Activated CD8-positive, alpha-beta memory T cell treated with anti-CD3 and anti-CD28 coated beads, Interleukin-2, amount 50 U/mL, for 1 hour (primary cell): ENCODE measurements around the gene HNF1A.

Experiments used
- DNase-seq: peaks from one replicate; pipeline ENCODE4 v3.0.0-alpha.2; 2020; ENCODE audit errors: extremely low read depth

The HNF1A gene

GRCh38 chr12:120959111-120959878, 19.0 kb upstream of the HNF1A start:
- no peak for DNase-seq

- no peak for DNase-seq
These were observed 17.7 kb upstream of the HNF1A start for GRCh38 chr12:120960657-120961056.

- no peak for DNase-seq
These were observed 16.5 kb upstream of the HNF1A start for GRCh38 chr12:120961604-120962531.

GRCh38 chr12:120962532-120963020, 15.8 kb upstream of the HNF1A start:
- DNase-seq, result no peak

GRCh38 chr12:120964298-120964697, 14.0 kb upstream of the HNF1A start:
- no peak for DNase-seq

- DNase-seq, result no peak
These were observed 12.7 kb upstream of the HNF1A start for GRCh38 chr12:120965534-120966091.

- DNase-seq, result no peak
These were observed 8.0 kb upstream of the HNF1A start for GRCh38 chr12:120970310-120970709.

- peak; percentile 4 for DNase-seq
These were observed 6.8 kb upstream of the HNF1A start for GRCh38 chr12:120971299-120972180.

GRCh38 chr12:120972870-120973543, 5.3 kb upstream of the HNF1A start:
- DNase-seq, result no peak

- DNase-seq, result no peak
These were observed 630 bp upstream of the HNF1A start for GRCh38 chr12:120977531-120978295.

GRCh38 chr12:120979220-120979861, 998 bp downstream of the HNF1A start:
- no peak for DNase-seq

GRCh38 chr12:120979862-120980696, 1.7 kb downstream of the HNF1A start:
- DNase-seq, result no peak

GRCh38 chr12:120980800-120981368, 2.5 kb downstream of the HNF1A start:
- no peak for DNase-seq

- no peak for DNase-seq
These were observed 3.1 kb downstream of the HNF1A start for GRCh38 chr12:120981407-120981941.

- no peak for DNase-seq
These were observed 4.3 kb downstream of the HNF1A start for GRCh38 chr12:120982659-120983058.

GRCh38 chr12:120983759-120984158, 5.4 kb downstream of the HNF1A start:
- no peak for DNase-seq

- DNase-seq, result no peak
These were observed 6.1 kb downstream of the HNF1A start for GRCh38 chr12:120984351-120984898.

- DNase-seq, result no peak
These were observed 9.9 kb downstream of the HNF1A start for GRCh38 chr12:120988234-120988633.
